Measurements from ENCODE around the gene C16orf46.
"Not testable (repeated sequence)": the region's sequence is repeated elsewhere in the genome, so short reads cannot be mapped to it uniquely, and the experiment has no call there.

Gene C16orf46

GRCh38 chr16:81077076-81077940, at the start of gene C16orf46:
C16orf46 (minus strand) TSS chr16:81077238; CDS start chr16:81063955, 13,283 bp downstream.
- H2AFZ ChIP-seq (ENCODE audit: low read length, unreplicated experiment) = peak within 1 kb of the TSS; percentile 83
- peaks cover 6% of the 10 kb centered on the region for H3K4me1 ChIP-seq (ENCODE audit: control insufficient read depth, insufficient read depth, low read length, unreplicated experiment)
- peak within 1 kb of the TSS; percentile 84 for H3K4me3 ChIP-seq (ENCODE audit: low read depth, low read length)
- no peaks in the 10 kb centered on the region for H3K27me3 ChIP-seq (ENCODE audit: insufficient read depth, low read length)
- no peaks in the 10 kb centered on the region for H3K79me2 ChIP-seq (ENCODE audit: control insufficient read depth, insufficient read depth, low read length, unreplicated experiment)
- peak within 1 kb of the TSS; percentile 76 for H3K27ac ChIP-seq (ENCODE audit: low read depth, low read length)
- H3K36me3 ChIP-seq (ENCODE audit: insufficient read depth, low read length) = no peaks in the 10 kb centered on the region

GRCh38 chr16:81123092-81123852, 46.2 kb upstream of the C16orf46 start:
- Histone ChIP-seq H2AFZ (ENCODE audit: low read length, unreplicated experiment) (no peak overlapping the region), H3K27ac (ENCODE audit: low read depth, low read length) (no peak overlapping the region), H3K79me2 (ENCODE audit: control insufficient read depth, insufficient read depth, low read length, unreplicated experiment) (no peaks in the 10 kb centered on the region), H3K4me1 (ENCODE audit: control insufficient read depth, insufficient read depth, low read length, unreplicated experiment) (no peaks in the 10 kb centered on the region), H3K4me3 (ENCODE audit: low read depth, low read length) (no peak overlapping the region), H3K36me3 (ENCODE audit: insufficient read depth, low read length) (no peaks in the 10 kb centered on the region), H3K27me3 (ENCODE audit: insufficient read depth, low read length) (peaks cover 7% of the 10 kb centered on the region)

- no peaks in the 10 kb centered on the region for H3K4me1 ChIP-seq (ENCODE audit: control insufficient read depth, insufficient read depth, low read length, unreplicated experiment)
- H3K27ac ChIP-seq (ENCODE audit: low read depth, low read length) = no peak overlapping the region
- no peaks in the 10 kb centered on the region for H3K79me2 ChIP-seq (ENCODE audit: control insufficient read depth, insufficient read depth, low read length, unreplicated experiment)
- H3K36me3 ChIP-seq (ENCODE audit: insufficient read depth, low read length) = no peaks in the 10 kb centered on the region
- no peak overlapping the region for H3K4me3 ChIP-seq (ENCODE audit: low read depth, low read length)
- peaks cover 11% of the 10 kb centered on the region for H3K27me3 ChIP-seq (ENCODE audit: insufficient read depth, low read length)
- H2AFZ ChIP-seq (ENCODE audit: low read length, unreplicated experiment) = no peak overlapping the region
Measured at GRCh38 chr16:81121474-81121990, 44.5 kb upstream of the C16orf46 start.

GRCh38 chr16:81117436-81117835, 40.4 kb upstream of the C16orf46 start:
- Histone ChIP-seq H2AFZ (ENCODE audit: low read length, unreplicated experiment) (no peak overlapping the region), H3K4me1 (ENCODE audit: control insufficient read depth, insufficient read depth, low read length, unreplicated experiment) (no peaks in the 10 kb centered on the region), H3K79me2 (ENCODE audit: control insufficient read depth, insufficient read depth, low read length, unreplicated experiment) (no peaks in the 10 kb centered on the region), H3K36me3 (ENCODE audit: insufficient read depth, low read length) (no peaks in the 10 kb centered on the region), H3K27ac (ENCODE audit: low read depth, low read length) (no peak overlapping the region), H3K27me3 (ENCODE audit: insufficient read depth, low read length) (peaks cover 11% of the 10 kb centered on the region), H3K4me3 (ENCODE audit: low read depth, low read length) (no peak overlapping the region)

GRCh38 chr16:81116285-81116684, 39.2 kb upstream of the C16orf46 start:
- no peak overlapping the region for H3K4me3 ChIP-seq (ENCODE audit: low read depth, low read length)
- no peaks in the 10 kb centered on the region for H3K79me2 ChIP-seq (ENCODE audit: control insufficient read depth, insufficient read depth, low read length, unreplicated experiment)

GRCh38 chr16:81112453-81112852, 35.4 kb upstream of the C16orf46 start:
- no peaks in the 10 kb centered on the region for H3K4me1 ChIP-seq (ENCODE audit: control insufficient read depth, insufficient read depth, low read length, unreplicated experiment)
- H2AFZ ChIP-seq (ENCODE audit: low read length, unreplicated experiment) = no peak overlapping the region
- no peaks in the 10 kb centered on the region for H3K36me3 ChIP-seq (ENCODE audit: insufficient read depth, low read length)
- H3K27me3 ChIP-seq (ENCODE audit: insufficient read depth, low read length) = peaks cover 2% of the 10 kb centered on the region; the same call in 1 of the 2 replicates
- no peaks in the 10 kb centered on the region for H3K79me2 ChIP-seq (ENCODE audit: control insufficient read depth, insufficient read depth, low read length, unreplicated experiment)
- H3K4me3 ChIP-seq (ENCODE audit: low read depth, low read length) = no peak overlapping the region
- no peak overlapping the region for H3K27ac ChIP-seq (ENCODE audit: low read depth, low read length)

More at GRCh38 chr16:81116285-81116684, 39.2 kb upstream of the C16orf46 start:
- H3K4me1 ChIP-seq (ENCODE audit: control insufficient read depth, insufficient read depth, low read length, unreplicated experiment) = no peaks in the 10 kb centered on the region
- peaks cover 11% of the 10 kb centered on the region for H3K27me3 ChIP-seq (ENCODE audit: insufficient read depth, low read length)
- H3K27ac ChIP-seq (ENCODE audit: low read depth, low read length) = no peak overlapping the region
- H3K36me3 ChIP-seq (ENCODE audit: insufficient read depth, low read length) = no peaks in the 10 kb centered on the region
- no peak overlapping the region for H2AFZ ChIP-seq (ENCODE audit: low read length, unreplicated experiment)

- not testable (repeated sequence) for H3K27me3 ChIP-seq (ENCODE audit: insufficient read depth, low read length)
Measured at GRCh38 chr16:81109274-81109673, 32.2 kb upstream of the C16orf46 start.

GRCh38 chr16:81107511-81107910, 30.5 kb upstream of the C16orf46 start:
- H3K27ac ChIP-seq (ENCODE audit: low read depth, low read length) = no peak overlapping the region
- H3K4me1 ChIP-seq (ENCODE audit: control insufficient read depth, insufficient read depth, low read length, unreplicated experiment) = no peaks in the 10 kb centered on the region
- H3K36me3 ChIP-seq (ENCODE audit: insufficient read depth, low read length) = no peaks in the 10 kb centered on the region
- no peaks in the 10 kb centered on the region for H3K79me2 ChIP-seq (ENCODE audit: control insufficient read depth, insufficient read depth, low read length, unreplicated experiment)
- H3K27me3 ChIP-seq (ENCODE audit: insufficient read depth, low read length) = no peaks in the 10 kb centered on the region
- H3K4me3 ChIP-seq (ENCODE audit: low read depth, low read length) = no peak overlapping the region
- H2AFZ ChIP-seq (ENCODE audit: low read length, unreplicated experiment) = no peak overlapping the region

More at GRCh38 chr16:81109274-81109673, 32.2 kb upstream of the C16orf46 start:
- H3K27ac ChIP-seq (ENCODE audit: low read depth, low read length); H2AFZ ChIP-seq (ENCODE audit: low read length, unreplicated experiment); H3K4me3 ChIP-seq (ENCODE audit: low read depth, low read length); H3K79me2 ChIP-seq (ENCODE audit: control insufficient read depth, insufficient read depth, low read length, unreplicated experiment); H3K36me3 ChIP-seq (ENCODE audit: insufficient read depth, low read length); H3K4me1 ChIP-seq (ENCODE audit: control insufficient read depth, insufficient read depth, low read length, unreplicated experiment): not testable (repeated sequence)

- Histone ChIP-seq H3K4me1 (ENCODE audit: control insufficient read depth, insufficient read depth, low read length, unreplicated experiment) (no peaks in the 10 kb centered on the region), H3K27ac (ENCODE audit: low read depth, low read length) (no peak overlapping the region), H3K36me3 (ENCODE audit: insufficient read depth, low read length) (no peaks in the 10 kb centered on the region), H2AFZ (ENCODE audit: low read length, unreplicated experiment) (no peak overlapping the region), H3K4me3 (ENCODE audit: low read depth, low read length) (no peak overlapping the region), H3K27me3 (ENCODE audit: insufficient read depth, low read length) (no peaks in the 10 kb centered on the region), H3K79me2 (ENCODE audit: control insufficient read depth, insufficient read depth, low read length, unreplicated experiment) (no peaks in the 10 kb centered on the region)
Measured at GRCh38 chr16:81106826-81107503, 29.9 kb upstream of the C16orf46 start.

- no peak overlapping the region for H3K4me3 ChIP-seq (ENCODE audit: low read depth, low read length)
Measured at GRCh38 chr16:81105946-81106345, 28.9 kb upstream of the C16orf46 start.

More at GRCh38 chr16:81105946-81106345, 28.9 kb upstream of the C16orf46 start:
- H3K27ac ChIP-seq (ENCODE audit: low read depth, low read length) = no peak overlapping the region
- H3K79me2 ChIP-seq (ENCODE audit: control insufficient read depth, insufficient read depth, low read length, unreplicated experiment) = no peaks in the 10 kb centered on the region
- no peaks in the 10 kb centered on the region for H3K36me3 ChIP-seq (ENCODE audit: insufficient read depth, low read length)
- no peaks in the 10 kb centered on the region for H3K4me1 ChIP-seq (ENCODE audit: control insufficient read depth, insufficient read depth, low read length, unreplicated experiment)
- H3K27me3 ChIP-seq (ENCODE audit: insufficient read depth, low read length) = no peaks in the 10 kb centered on the region
- no peak overlapping the region for H2AFZ ChIP-seq (ENCODE audit: low read length, unreplicated experiment)
